Activated effector memory CD4-positive, alpha-beta T cell treated with anti-CD3 and anti-CD28 coated beads, Interleukin-2, amount 50 U/mL, for 16 hours (primary cell): ENCODE results near the gene PHACTR3.

Source experiments
- DNase-seq: peaks from one replicate; pipeline ENCODE4 v3.0.0-alpha.2; 2020

Gene PHACTR3

GRCh38 chr20:59740621-59741020 is 136.3 kb downstream of the PHACTR3 start:
- no peak for DNase-seq

- no peak for DNase-seq
Observed at GRCh38 chr20:59741073-59741472, 136.7 kb downstream of the PHACTR3 start.

- DNase-seq: no peak
Observed at GRCh38 chr20:59742351-59743095, 138.2 kb downstream of the PHACTR3 start.

- DNase-seq: no peak
Observed at GRCh38 chr20:59743308-59743707, 139.0 kb downstream of the PHACTR3 start.

- no peak for DNase-seq
Observed at GRCh38 chr20:59743767-59744485, 139.6 kb downstream of the PHACTR3 start.

- DNase-seq: no peak
Observed at GRCh38 chr20:59744756-59745155, 140.4 kb downstream of the PHACTR3 start.

GRCh38 chr20:59745201-59745600 is 140.9 kb downstream of the PHACTR3 start:
- no peak for DNase-seq

- no peak for DNase-seq
Observed at GRCh38 chr20:59745716-59746115, 141.4 kb downstream of the PHACTR3 start.

GRCh38 chr20:59746155-59746554 is 141.8 kb downstream of the PHACTR3 start:
- DNase-seq: no peak

- no peak for DNase-seq
Observed at GRCh38 chr20:59747671-59748515, 143.6 kb downstream of the PHACTR3 start.

- no peak for DNase-seq
Observed at GRCh38 chr20:59748619-59749191, 144.4 kb downstream of the PHACTR3 start.

- no peak for DNase-seq
Observed at GRCh38 chr20:59749301-59749700, 145.0 kb downstream of the PHACTR3 start.

- DNase-seq: no peak
Observed at GRCh38 chr20:59750209-59750840, 146.0 kb downstream of the PHACTR3 start.

GRCh38 chr20:59751075-59751711 is 146.9 kb downstream of the PHACTR3 start:
- no peak for DNase-seq

GRCh38 chr20:59752101-59752586 is 147.8 kb downstream of the PHACTR3 start:
- DNase-seq: no peak

GRCh38 chr20:59752704-59753460 is 148.5 kb downstream of the PHACTR3 start:
- DNase-seq: no peak

GRCh38 chr20:59753836-59754235 is 149.5 kb downstream of the PHACTR3 start:
- DNase-seq: no peak

GRCh38 chr20:59754551-59754950 is 150.2 kb downstream of the PHACTR3 start:
- no peak for DNase-seq

GRCh38 chr20:59756241-59756640 is 151.9 kb downstream of the PHACTR3 start:
- DNase-seq: no peak

GRCh38 chr20:59764037-59764436 is 159.7 kb downstream of the PHACTR3 start:
- DNase-seq: no peak

GRCh38 chr20:59765599-59766177 is 161.3 kb downstream of the PHACTR3 start:
- no peak for DNase-seq
